SK-N-MC (cell line): ENCODE measurements around the gene LGI4.

Experiments used
- EZH2 ChIP-seq: fragments of 200-600 bp; sonication (generic); IDR thresholded peaks from one replicate; pipeline ENCODE4 v1.6.1; 2017; ENCODE audit warnings: antibody characterized with exemption
- FOXP2 ChIP-seq: optimal IDR thresholded peaks from 2 replicates; pipeline ENCODE3; 2011; ENCODE audit warnings: mild to moderate bottlenecking, moderate library complexity; ENCODE audit not compliant: insufficient read depth; ENCODE audit errors: extremely low read length, control extremely low read depth
- POLR2AphosphoS5 ChIP-seq: IDR thresholded peaks from 2 replicates; pipeline ENCODE4 v1.6.1; 2012; ENCODE audit warnings: mild to moderate bottlenecking, low read depth, low read length, borderline replicate concordance

GRCh38 chr19:35094656-35095055, 40.2 kb downstream of the LGI4 start:
- TF ChIP-seq EZH2 = no peak
- no peak for TF ChIP-seq POLR2AphosphoS5
- no peak for TF ChIP-seq FOXP2
